Neural progenitor cell (in vitro differentiated cells): ENCODE measurements around the gene RAET1G.
"Not testable (repeated sequence)": the region's sequence is repeated elsewhere in the genome, so short reads cannot be mapped to it uniquely, and the experiment has no call there.

Source experiments
- CTCF ChIP-seq: fragments of 200-600 bp; sonication (generic); IDR thresholded peaks from 2 replicates; pipeline ENCODE4 v1.5.1; 2017; ENCODE audit warnings: antibody characterized with exemption, mild to moderate bottlenecking
- EZH2 ChIP-seq: fragments of 200-600 bp; sonication (generic); IDR thresholded peaks from 2 replicates; pipeline ENCODE4 v1.6.1; 2017; ENCODE audit warnings: antibody characterized with exemption, mild to moderate bottlenecking, moderate library complexity

- TF ChIP-seq CTCF, result not testable (repeated sequence)
- peak; percentile 19 for TF ChIP-seq EZH2
These were observed 32.9 kb upstream of the RAET1G start for GRCh38 chr6:149955654-149956317.
